Spleen (tissue), 11 donors: ENCODE measurements around the gene SMARCA4. TPM values are rescaled to one million over a fixed set of nuclear protein-coding genes. Genes with fewer than 3 reads are reported as not detected.

Experiments
- DNase-seq: peaks from one replicate; pipeline ENCODE4 v3.0.0-alpha.2; 2020
- H3K27ac ChIP-seq, 8 donors: fragments of 200-600 bp; sonication (generic) in 7 of 8; 1 replicate in 4 of 8; 2 replicates in 4 of 8; pipeline versions ENCODE4 v1.5.0 to v1.8.0; 2016 to 2021; ENCODE audit warnings: inconsistent platforms in 4 of 8, mild to moderate bottlenecking in 4 of 8, moderate library complexity in 1 of 8
- H3K27me3 ChIP-seq, 7 donors: fragments of 200-600 bp; sonication (generic) in 6 of 7; replicated peaks in 1 of 7; 1 replicate in 4 of 7; 2 replicates in 3 of 7; pipeline versions ENCODE4 v1.5.0 to v1.8.0; 2016 to 2021; ENCODE audit warnings: inconsistent platforms in 3 of 7, mild to moderate bottlenecking in 1 of 7
- H3K36me3 ChIP-seq, 6 donors: fragments of 200-600 bp; sonication (generic) in 5 of 6; 1 replicate in 4 of 6; 2 replicates in 2 of 6; pipeline versions ENCODE4 v1.5.0 to v1.8.0; 2016 to 2021; ENCODE audit warnings: inconsistent platforms in 2 of 6
- H3K4me1 ChIP-seq, 6 donors: fragments of 200-600 bp; sonication (generic) in 5 of 6; 1 replicate in 3 of 6; 2 replicates in 3 of 6; pipeline versions ENCODE4 v1.5.0 to v1.8.0; 2016 to 2021; ENCODE audit warnings: inconsistent platforms in 3 of 6
- H3K4me3 ChIP-seq, 8 donors: fragments of 200-600 bp; sonication (generic) in 7 of 8; 1 replicate in 4 of 8; 2 replicates in 4 of 8; pipeline versions ENCODE4 v1.5.0 to v1.8.0; 2016 to 2021; ENCODE audit warnings: inconsistent platforms in 4 of 8, mild to moderate bottlenecking in 4 of 8, moderate library complexity in 2 of 8
- H3K9me3 ChIP-seq, 8 donors: fragments of 200-600 bp; sonication (generic) in 7 of 8; 1 replicate in 4 of 8; 2 replicates in 4 of 8; pipeline versions ENCODE4 v1.5.0 to v1.8.0; 2016 to 2021; ENCODE audit warnings: inconsistent platforms in 4 of 8
- CTCF ChIP-seq, 11 experiments: fragments of 200-600 bp in 7 of 11; fragments of 450-650 bp in 4 of 11; sonication (generic) in 4 of 11; IDR thresholded peaks in 8 of 11; conservative IDR thresholded peaks in 3 of 11; 1 replicate in 7 of 11; 2 replicates in 4 of 11; pipeline versions ENCODE4 v1.4.0 to v1.8.0; 2016 to 2021; ENCODE audit warnings: antibody characterized with exemption in 11 of 11, inconsistent platforms in 4 of 11, mild to moderate bottlenecking in 1 of 11
- POLR2A ChIP-seq, 3 donors: fragments of 450-650 bp; IDR thresholded peaks; one replicate each; pipeline ENCODE4 v1.5.1; 2017; ENCODE audit warnings: antibody characterized with exemption in 3 of 3, mild to moderate bottlenecking in 1 of 3
- POLR2AphosphoS5 ChIP-seq, 3 donors: sonication (generic); formaldehyde crosslinking; IDR thresholded peaks; one replicate each; pipeline ENCODE4 v1.5.1; 2017; ENCODE audit warnings: antibody characterized with exemption in 3 of 3
- WGBS, 5 donors: extraction: QIAGEN DNeasy Blood & Tissue Kit in 3 of 5; methylation state at CpG; one replicate each; pipeline versions ENCODE4 v1.1.5 to v1.1.7; 2013 to 2018; 5-methylcytosine and 5-hydroxymethylcytosine counted together
- intact Hi-C: fragments of 100-400 bp; cut with DNase I; formaldehyde crosslinking; loops from one replicate; pipeline ENCODE4 v1.15.0; 2023; ENCODE audit warnings: low total_unique reads
- polyA plus RNA-seq, 3 donors: library from polyadenylated mRNA; stranded (reverse); fragments of 200-250 nt; gene quantifications; one replicate each; pipeline ENCODE4 v1.2.1, GENCODE V29; 2013
- total RNA-seq, 7 donors: library from RNA; depleted of rRNA in 3 of 7; stranded (reverse); fragments of >200 nt in 3 of 7; fragmentation: NEBNext Ultra II Directional in 4 of 7; extraction: Animal tissue kit (Norgen Biotek cat#: 25700) in 4 of 7; gene quantifications; one replicate each; pipeline versions ENCODE4 v1.1.0 to v1.2.1, GENCODE V29; 2016 to 2021
- donor health status: healthy with polysubstance abuse.
- donor health status: DM: no; HTN: no; CAD: no; lungs with moderate emphysema.
- donor health status: DM: no; HTN: no; CAD: no.
- donor health status: Bipolar disorder and iron deficiency.
- donor health status: healthy.
- donor health status: DM: no; HTN: no; CAD: no.
- donor health status: DM: yes; HTN: yes; CAD: no.

Gene SMARCA4
- total and polyA plus RNA-seq, 10 donors: 41.6 to 95.6 (median 65.8) TPM

GRCh38 chr19:10981252-10981895, 20.5 kb downstream of the SMARCA4 start:
- no peaks in the 10 kb centered on the region for H3K9me3 ChIP-seq
- H3K4me1 ChIP-seq: peaks cover 0 to 50% (median 30%) of the 10 kb centered on the region in 6 donors
- H3K4me3 ChIP-seq: no peak overlapping the region
- DNase-seq: no peak
- peaks cover 0 to 46% (median 24%) of the 10 kb centered on the region in 6 donors for H3K36me3 ChIP-seq
- H3K27ac ChIP-seq: no peak overlapping the region
- H3K27me3 ChIP-seq: no peaks in the 10 kb centered on the region
- intact Hi-C loops: no loop called here
- 91 to 95% (median 92%) methylated on average over 7 to 8 of the region's 8 CpGs for WGBS, 5 donors
- no peak for TF ChIP-seq CTCF (IDR thresholded peaks at IDR 0.05 in 8 of 11, conservative IDR thresholded peaks at IDR 0.05 in 3 of 11)
- TF ChIP-seq POLR2A (IDR thresholded peaks at IDR 0.05): no peak
- no peak for TF ChIP-seq POLR2AphosphoS5 (IDR thresholded peaks at IDR 0.05)

- Histone ChIP-seq H3K36me3 (peaks cover 0 to 63% (median 40%) of the 10 kb centered on the region in 6 donors), H3K27me3 (no peaks in the 10 kb centered on the region), H3K27ac (no peak overlapping the region), H3K4me3 (no peak overlapping the region), H3K9me3 (no peaks in the 10 kb centered on the region), H3K4me1 (peaks cover 0 to 34% (median 14%) of the 10 kb centered on the region in 6 donors)
- WGBS, 5 donors: 80 to 90% (median 84%) methylated on average over 6 of the region's 6 CpGs
- intact Hi-C loops: no loop called here
- no peak for DNase-seq
- TF ChIP-seq POLR2A (IDR thresholded peaks at IDR 0.05) (no peak), CTCF (IDR thresholded peaks at IDR 0.05 in 8 of 11, conservative IDR thresholded peaks at IDR 0.05 in 3 of 11) (no peak), POLR2AphosphoS5 (IDR thresholded peaks at IDR 0.05) (no peak)
These were observed 22.2 kb downstream of the SMARCA4 start for GRCh38 chr19:10983026-10983425.

GRCh38 chr19:10984166-10984735, 23.4 kb downstream of the SMARCA4 start:
- no peaks in the 10 kb centered on the region for H3K9me3 ChIP-seq
- H3K4me3 ChIP-seq: no peak overlapping the region
- H3K27me3 ChIP-seq: no peaks in the 10 kb centered on the region
- 88 to 99% (median 94%) methylated on average over 11 to 21 of the region's 21 CpGs for WGBS, 5 donors
- H3K4me1 ChIP-seq: peaks cover 0 to 24% (median 13%) of the 10 kb centered on the region in 6 donors
- DNase-seq: no peak
- no peak overlapping the region for H3K27ac ChIP-seq
- intact Hi-C loops: no loop called here
- H3K36me3 ChIP-seq: peaks cover 0 to 75% (median 53%) of the 10 kb centered on the region in 6 donors
- TF ChIP-seq CTCF (IDR thresholded peaks at IDR 0.05 in 8 of 11, conservative IDR thresholded peaks at IDR 0.05 in 3 of 11) (no peak), POLR2A (IDR thresholded peaks at IDR 0.05) (no peak), POLR2AphosphoS5 (IDR thresholded peaks at IDR 0.05) (no peak)

GRCh38 chr19:10985502-10985901, 24.7 kb downstream of the SMARCA4 start:
- no peak for DNase-seq
- intact Hi-C loops: no loop called here
- H3K27me3 ChIP-seq: no peaks in the 10 kb centered on the region
- H3K4me1 ChIP-seq: peaks cover 0 to 12% (median 3%) of the 10 kb centered on the region in 6 donors
- H3K36me3 ChIP-seq: peaks cover 4 to 87% (median 65%) of the 10 kb centered on the region in 6 donors
- H3K4me3 ChIP-seq: no peak overlapping the region
- no peak overlapping the region for H3K27ac ChIP-seq
- TF ChIP-seq POLR2A (IDR thresholded peaks at IDR 0.05): no peak
- TF ChIP-seq POLR2AphosphoS5 (IDR thresholded peaks at IDR 0.05): no peak
- TF ChIP-seq CTCF (IDR thresholded peaks at IDR 0.05 in 8 of 11, conservative IDR thresholded peaks at IDR 0.05 in 3 of 11): no peak
- no peaks in the 10 kb centered on the region for H3K9me3 ChIP-seq
- 93 to 95% (median 94%) methylated on average over 9 to 10 of the region's 10 CpGs for WGBS, 5 donors
